Neuronal stem cell (in vitro differentiated cells): ENCODE results near the gene STX1A.
A peak's percentile ranks its signal among the peaks of the same experiment; 100 is the strongest.

ENCODE experiments used
- DNase-seq: peaks from one replicate; pipeline ENCODE4 v3.0.0-alpha.2; 2013; ENCODE audit warnings: low spot score
- H2AFZ ChIP-seq: one replicate; pipeline ENCODE4 v1.6.1; 2013; ENCODE audit warnings: mild to moderate bottlenecking, low read length, inconsistent platforms
- H2AK5ac ChIP-seq: 2 replicates; pipeline ENCODE4 v1.6.1; 2013; ENCODE audit warnings: low read depth, mild to moderate bottlenecking, inconsistent platforms, low read length, moderate library complexity, mixed read lengths
- H2BK120ac ChIP-seq: 2 replicates; pipeline ENCODE4 v1.6.1; 2013; ENCODE audit warnings: low read depth, mild to moderate bottlenecking, inconsistent platforms, low read length, moderate library complexity, mixed read lengths
- H2BK12ac ChIP-seq: one replicate; pipeline ENCODE4 v1.6.1; 2013; ENCODE audit warnings: low read length, inconsistent platforms
- H2BK15ac ChIP-seq: 2 replicates; pipeline ENCODE4 v1.6.1; 2013; ENCODE audit warnings: mild to moderate bottlenecking, low read length, inconsistent platforms, mixed read lengths
- H2BK5ac ChIP-seq: one replicate; pipeline ENCODE4 v1.6.1; 2013; ENCODE audit warnings: inconsistent platforms, mild to moderate bottlenecking, low read length, moderate library complexity
- H3K14ac ChIP-seq: one replicate; pipeline ENCODE4 v1.6.1; 2013; ENCODE audit warnings: low read length, inconsistent platforms
- H3K18ac ChIP-seq: 2 replicates; pipeline ENCODE4 v1.6.1; 2013; ENCODE audit warnings: low read length, inconsistent platforms
- H3K23ac ChIP-seq: 2 replicates; pipeline ENCODE4 v1.6.1; 2013; ENCODE audit warnings: low read depth, mild to moderate bottlenecking, mixed read lengths, low read length, inconsistent platforms; ENCODE audit not compliant: poor library complexity
- H3K27ac ChIP-seq: replicated peaks from 3 replicates; pipeline ENCODE4 v1.5.1; 2013; ENCODE audit warnings: low read length, inconsistent platforms
- H3K27me3 ChIP-seq, 3 experiments: 2 replicates each; pipeline ENCODE4 v1.6.1; 2013; ENCODE audit warnings: low read length in 3 of 3, mild to moderate bottlenecking in 2 of 3, inconsistent platforms in 1 of 3, low read depth in 1 of 3, mixed read lengths in 1 of 3, moderate library complexity in 1 of 3; ENCODE audit not compliant: control insufficient read depth in 3 of 3, insufficient read depth in 3 of 3
- H3K36me3 ChIP-seq, 2 donors: replicated peaks in 1 of 2; 2 replicates each; pipeline ENCODE4 v1.6.1; 2013; ENCODE audit warnings: low read length in 2 of 2; ENCODE audit not compliant: control insufficient read depth in 2 of 2, insufficient read depth in 2 of 2
- H3K4ac ChIP-seq: 2 replicates; pipeline ENCODE4 v1.6.1; 2013; ENCODE audit warnings: inconsistent platforms, mild to moderate bottlenecking, low read length, moderate library complexity
- H3K4me1 ChIP-seq, 2 donors: 1 replicate in 1 of 2; 2 replicates in 1 of 2; pipeline ENCODE4 v1.6.1; 2013; ENCODE audit warnings: low read length in 2 of 2, low read depth in 1 of 2; ENCODE audit not compliant: control insufficient read depth in 2 of 2, insufficient read depth in 1 of 2
- H3K4me2 ChIP-seq: one replicate; pipeline ENCODE4 v1.6.1; 2013; ENCODE audit warnings: mild to moderate bottlenecking, low read length, inconsistent platforms; ENCODE audit not compliant: insufficient read depth, poor library complexity, severe bottlenecking
- H3K4me3 ChIP-seq, 2 donors: 2 replicates each; pipeline ENCODE4 v1.5.1; 2013; ENCODE audit warnings: low read length in 2 of 2, mild to moderate bottlenecking in 2 of 2, inconsistent platforms in 1 of 2, moderate library complexity in 1 of 2
- H3K79me1 ChIP-seq: one replicate; pipeline ENCODE4 v1.6.1; 2013; ENCODE audit warnings: low read depth, mild to moderate bottlenecking, inconsistent platforms, low read length, moderate library complexity
- H3K9ac ChIP-seq: one replicate; pipeline ENCODE4 v1.6.1; 2013; ENCODE audit warnings: mild to moderate bottlenecking, low read depth, low read length, inconsistent platforms; ENCODE audit not compliant: poor library complexity
- H3K9me3 ChIP-seq, 2 donors: replicated peaks in 1 of 2; 2 replicates each; pipeline versions ENCODE3 to v1.6.1; 2013; ENCODE audit warnings: low read length in 2 of 2, mild to moderate bottlenecking in 2 of 2, inconsistent platforms in 1 of 2, low read depth in 1 of 2, mixed read lengths in 1 of 2, moderate library complexity in 1 of 2; ENCODE audit not compliant: control insufficient read depth in 2 of 2, insufficient read depth in 1 of 2
- H4K8ac ChIP-seq: one replicate; pipeline ENCODE4 v1.6.1; 2013; ENCODE audit warnings: low read depth, mild to moderate bottlenecking, inconsistent platforms, low read length, moderate library complexity
- H4K91ac ChIP-seq: one replicate; pipeline ENCODE4 v1.6.1; 2013; ENCODE audit warnings: low read length, low read depth, mild to moderate bottlenecking, inconsistent platforms; ENCODE audit not compliant: poor library complexity
- WGBS, 2 donors: extraction: QIAGEN DNeasy Blood & Tissue Kit; methylation state at CpG; one replicate each; pipeline ENCODE4 v1.1.7; 2013; ENCODE audit warnings: missing lambda C conversion rate in 2 of 2, mixed read lengths in 1 of 2; ENCODE audit not compliant: insufficient read length in 2 of 2, insufficient replicate concordance in 1 of 2; ENCODE audit errors: extremely low coverage in 2 of 2; 5-methylcytosine and 5-hydroxymethylcytosine counted together

STX1A gene

DNA sequence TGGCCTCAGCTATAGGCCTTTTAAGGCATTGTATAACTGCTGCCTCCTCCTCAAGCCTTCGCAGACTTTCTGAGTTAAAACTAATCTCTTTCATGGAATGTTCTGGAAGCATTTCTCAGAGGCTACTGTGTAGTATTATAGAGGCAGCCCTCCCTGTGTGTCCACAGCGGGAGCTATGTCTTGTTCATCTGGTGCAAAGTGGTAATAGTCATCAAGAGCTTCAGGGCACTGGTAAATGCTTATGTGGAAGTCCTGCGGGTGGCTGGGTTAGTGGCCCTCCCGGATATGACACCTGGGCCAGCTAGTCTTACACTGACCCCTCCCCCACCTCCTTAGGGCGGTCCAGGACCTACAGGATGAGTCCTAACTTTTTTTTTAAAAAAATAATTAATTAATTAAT, 21.3 kb upstream of the STX1A start:
- H3K36me3 ChIP-seq: peaks cover 16 to 17% of the 10 kb centered on the region in 2 donors
- no peak for DNase-seq
- no CpG with 5 or more reads among the region's 5 CpGs for WGBS, 2 donors

DNA sequence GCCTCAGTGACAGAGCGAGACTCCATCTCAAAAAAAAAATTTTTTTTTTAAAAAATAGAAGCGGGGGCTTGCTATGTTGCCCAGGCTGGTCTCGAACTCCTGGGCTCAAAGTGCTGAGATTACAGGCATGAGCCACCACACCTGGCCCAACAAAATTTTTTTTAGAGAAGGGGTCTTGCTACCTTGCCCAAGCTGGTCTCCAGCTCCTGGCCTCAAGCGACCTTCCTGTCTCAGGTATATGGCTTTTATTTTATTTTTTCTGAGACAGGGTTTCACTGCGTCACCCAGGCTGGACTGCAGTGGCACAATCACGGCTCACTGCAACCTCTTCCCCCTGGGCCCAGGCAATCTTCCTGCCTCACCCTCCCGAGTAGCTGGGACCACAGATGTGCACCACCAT, 20.7 kb upstream of the STX1A start:
- no peak overlapping the region for H2BK120ac ChIP-seq
- no peak overlapping the region for H3K9ac ChIP-seq
- no peak overlapping the region for H3K27ac ChIP-seq
- peak overlapping the region; percentile 12 for H2BK12ac ChIP-seq
- H3K4me1 ChIP-seq: peaks cover 24 to 27% of the 10 kb centered on the region in 2 donors
- no CpG with 5 or more reads among the region's 7 CpGs for WGBS, 2 donors
- H3K79me1 ChIP-seq: peaks cover 5% of the 10 kb centered on the region
- no peak for DNase-seq
- no peaks in the 10 kb centered on the region for H3K9me3 ChIP-seq
- H3K4me3 ChIP-seq: no peak overlapping the region
- no peak overlapping the region for H2AFZ ChIP-seq
- H2BK5ac ChIP-seq: no peak overlapping the region
- H4K8ac ChIP-seq: no peak overlapping the region
- no peak overlapping the region for H3K14ac ChIP-seq
- no peak overlapping the region for H3K4ac ChIP-seq
- H4K91ac ChIP-seq: no peak overlapping the region
- no peak overlapping the region for H3K4me2 ChIP-seq
- peak overlapping the region; percentile 15 for H2BK15ac ChIP-seq
- no peak overlapping the region for H3K18ac ChIP-seq
- H2AK5ac ChIP-seq: peak overlapping the region; percentile 51
- H3K23ac ChIP-seq: no peak overlapping the region
- H3K36me3 ChIP-seq: peaks cover 21% of the 10 kb centered on the region in 2 donors
- H3K27me3 ChIP-seq: no peaks in the 10 kb centered on the region

More for the DNA sequence above, 21.3 kb upstream of the STX1A start:
- Histone ChIP-seq H3K4me1 (peaks cover 24 to 27% of the 10 kb centered on the region in 2 donors), H4K8ac (no peak overlapping the region), H2BK15ac (no peak overlapping the region), H3K4ac (no peak overlapping the region), H3K9me3 (no peaks in the 10 kb centered on the region), H3K23ac (no peak overlapping the region), H3K18ac (no peak overlapping the region), H3K4me3 (no peak overlapping the region), H2BK12ac (peak overlapping the region; percentile 12), H3K9ac (no peak overlapping the region), H2BK5ac (no peak overlapping the region), H2BK120ac (no peak overlapping the region), H3K27me3 (no peaks in the 10 kb centered on the region), H2AK5ac (peak overlapping the region; percentile 51), H3K79me1 (peaks cover 5% of the 10 kb centered on the region), H2AFZ (no peak overlapping the region), H4K91ac (no peak overlapping the region), H3K27ac (peak overlapping the region; percentile 1), H3K14ac (no peak overlapping the region), H3K4me2 (no peak overlapping the region)

DNA sequence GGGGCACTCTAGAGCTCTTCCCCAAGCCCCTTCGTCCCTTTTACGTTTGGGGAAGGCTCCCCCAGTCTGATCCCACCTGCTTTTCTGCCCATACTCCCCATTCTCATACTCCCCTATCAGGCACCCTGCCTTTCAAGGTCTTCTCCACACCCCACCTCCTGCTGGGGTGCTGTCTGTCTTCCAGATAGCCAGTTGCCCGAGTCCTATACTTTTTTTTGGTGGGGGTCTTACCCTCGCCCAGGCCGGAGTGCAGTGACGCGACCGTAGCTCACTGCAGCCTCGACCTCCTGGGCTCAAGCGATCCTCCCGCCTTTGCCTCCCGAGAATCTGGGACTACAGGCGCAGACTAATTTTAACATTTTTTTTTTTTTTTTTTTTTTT, 19.9 kb upstream of the STX1A start:
- peak overlapping the region; percentile 99 for H3K18ac ChIP-seq
- H3K27ac ChIP-seq: peak overlapping the region; percentile 77
- H3K9me3 ChIP-seq: no peaks in the 10 kb centered on the region

DNA sequence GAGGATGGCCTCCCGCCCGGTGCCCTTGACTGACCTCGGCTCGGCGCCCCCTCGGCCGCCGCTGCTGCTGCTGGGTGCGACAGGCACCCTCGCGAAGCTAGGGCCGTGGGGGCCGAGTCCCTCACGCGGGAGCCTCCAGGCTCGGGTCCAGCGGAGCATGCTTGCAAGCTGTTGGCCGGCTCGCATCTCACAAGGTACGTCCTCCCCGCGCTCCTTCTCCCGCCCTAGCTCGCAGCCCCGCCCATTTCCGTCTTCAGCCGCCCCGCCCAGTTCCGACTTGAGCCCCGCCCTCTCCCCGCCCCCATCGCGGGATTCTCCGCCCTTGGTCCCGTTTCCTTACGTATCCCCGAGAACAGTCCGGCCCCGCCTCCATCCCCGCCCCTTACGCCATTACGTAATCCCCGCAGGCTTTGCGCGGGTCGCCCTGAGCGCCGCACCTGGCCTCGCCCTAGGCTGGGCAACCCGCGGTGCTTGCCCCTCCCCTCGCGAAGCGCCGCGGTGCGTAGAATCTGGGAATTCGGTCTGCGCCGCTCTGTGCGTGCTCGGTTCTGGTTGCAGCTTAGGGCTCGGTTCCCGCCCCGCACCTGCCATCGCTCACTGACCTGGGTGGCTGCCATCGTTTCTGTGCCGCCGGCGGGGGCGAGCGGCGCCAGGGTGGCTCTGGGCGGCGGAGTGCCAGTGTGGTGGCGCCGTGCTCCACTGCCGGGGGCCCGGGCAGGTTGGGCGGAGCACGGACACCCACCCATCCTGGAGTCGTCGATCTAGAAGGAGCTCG, 19.3 kb upstream of the STX1A start, which contains the start of gene ABHD11:
Gene ABHD11 (minus strand): TSS at position 191 of the 775 bp plus-strand sequence. CDS start 32 bp downstream, at position 159.
- peak within 1 kb of the TSS; percentile 97 for H3K9ac ChIP-seq
- peak within 1 kb of the TSS; percentile 84 for H2AK5ac ChIP-seq
- peak within 1 kb of the TSS; percentile 99 for H2BK5ac ChIP-seq
- peak within 1 kb of the TSS; percentile 93 for H3K4ac ChIP-seq
- H3K18ac ChIP-seq: peak within 1 kb of the TSS; percentile 99
- peak within 1 kb of the TSS; percentile 99 for H3K23ac ChIP-seq
- peak within 1 kb of the TSS; percentile 100 for H2BK12ac ChIP-seq
- H3K9me3 ChIP-seq: no peaks in the 10 kb centered on the region
- WGBS, 2 donors: no CpG with 5 or more reads among the region's 84 CpGs
- peaks cover 24 to 27% of the 10 kb centered on the region in 2 donors for H3K4me1 ChIP-seq
- H2AFZ ChIP-seq: peak within 1 kb of the TSS; percentile 98
- H3K79me1 ChIP-seq: peaks cover 6% of the 10 kb centered on the region
- H4K8ac ChIP-seq: peak within 1 kb of the TSS; percentile 43
- H3K4me2 ChIP-seq: peak within 1 kb of the TSS; percentile 98
- no peaks in the 10 kb centered on the region for H3K27me3 ChIP-seq
- H3K36me3 ChIP-seq: peaks cover 21 to 22% of the 10 kb centered on the region in 2 donors
- peak; percentile 95 for DNase-seq
- H2BK120ac ChIP-seq: peak within 1 kb of the TSS; percentile 72
- H3K4me3 ChIP-seq: peak within 1 kb of the TSS; percentile 88 to 96
- peak within 1 kb of the TSS; percentile 92 for H4K91ac ChIP-seq
- H2BK15ac ChIP-seq: peak within 1 kb of the TSS; percentile 100
- peak within 1 kb of the TSS; percentile 79 for H3K27ac ChIP-seq
- no peak within 1 kb of the TSS for H3K14ac ChIP-seq

More for the DNA sequence above, 19.9 kb upstream of the STX1A start:
- WGBS, 2 donors: no CpG with 5 or more reads among the region's 13 CpGs
- H2AK5ac ChIP-seq: peak overlapping the region; percentile 43
- H2BK120ac ChIP-seq: no peak overlapping the region
- H4K91ac ChIP-seq: peak overlapping the region; percentile 92
- peak overlapping the region; percentile 99 for H3K23ac ChIP-seq
- no peak overlapping the region for H3K14ac ChIP-seq
- no peak for DNase-seq
- peak overlapping the region; percentile 99 for H2BK5ac ChIP-seq
- H2BK15ac ChIP-seq: peak overlapping the region; percentile 100
- H2AFZ ChIP-seq: peak overlapping the region; percentile 98
- peaks cover 6% of the 10 kb centered on the region for H3K79me1 ChIP-seq
- peak overlapping the region; percentile 89 for H3K4me2 ChIP-seq
- peak overlapping the region; percentile 100 for H2BK12ac ChIP-seq
- no peaks in the 10 kb centered on the region for H3K27me3 ChIP-seq
- H3K4me1 ChIP-seq: peaks cover 24 to 29% of the 10 kb centered on the region in 2 donors
- peak overlapping the region; percentile 93 for H3K4ac ChIP-seq
- H3K4me3 ChIP-seq: peak overlapping the region; percentile 84 to 88
- peak overlapping the region; percentile 94 for H3K9ac ChIP-seq
- H3K36me3 ChIP-seq: peaks cover 21 to 22% of the 10 kb centered on the region in 2 donors
- H4K8ac ChIP-seq: peak overlapping the region; percentile 43
